A549 (cell line): ENCODE results near the gene ATP6V0A1. TPM values are rescaled to one million over a fixed set of nuclear protein-coding genes. Genes with fewer than 3 reads are reported as not detected.
A peak's percentile ranks its signal among the peaks of the same experiment; 100 is the strongest.

Source experiments
- ATAC-seq, 2 experiments: fragments of 200-7000 bp in 1 of 2; fragments of >200 bp in 1 of 2; cut with Nextera tagmentation in 1 of 2; cut with Tn5 transposase in 1 of 2; 3 replicates each; pipeline versions ENCODE4 v1.8.0 to v1.9.1; 2018 to 2020; ENCODE audit warnings: mild to moderate bottlenecking in 1 of 2, moderate library complexity in 1 of 2
- CTCF ChIA-PET: fragments of 300-600 bp; sonication (Branson Sonifier 250); formaldehyde crosslinking; extraction: SDS; loops from one replicate; lab custom pipeline; 2021; ENCODE audit warnings: antibody characterized with exemption, inconsistent platforms; lab: Yijun Ruan, JAX
- POLR2A ChIA-PET: fragments of 350-600 bp; formaldehyde crosslinking; extraction: SDS; loops from one replicate; lab custom pipeline; 2021; ENCODE audit warnings: antibody characterized with exemption, inconsistent platforms; lab: Yijun Ruan, JAX
- DNase-seq, 2 experiments: peaks; one replicate each; pipeline versions ENCODE4 v3.0.0 to v3.0.0-alpha.2; 2011 to 2016; ENCODE audit warnings: low read depth in 1 of 2, low spot score in 1 of 2
- FAIRE-seq: peaks from 2 replicates; lab custom pipeline; 2011; peaks lifted over from hg19 to GRCh38; lab: Jason Lieb, UNC
- H3K27ac ChIP-seq, 2 experiments: fragments of >200 bp; sonication (Bioruptor Twin); formaldehyde crosslinking; 3 replicates each; pipeline ENCODE4 v1.5.1; 2016 to 2017
- H3K4me1 ChIP-seq: fragments of >200 bp; sonication (Bioruptor Twin); formaldehyde crosslinking; 3 replicates; pipeline ENCODE4 v1.6.1; 2016
- H3K4me2 ChIP-seq: fragments of >200 bp; sonication (Bioruptor Twin); formaldehyde crosslinking; 3 replicates; pipeline ENCODE4 v1.6.1; 2016
- H3K4me3 ChIP-seq: fragments of >200 bp; sonication (Bioruptor Twin); formaldehyde crosslinking; 3 replicates; pipeline ENCODE4 v1.5.1; 2016
- H3K9me3 ChIP-seq: fragments of >200 bp; sonication (Bioruptor Twin); formaldehyde crosslinking; 3 replicates; pipeline ENCODE4 v1.6.1; 2016
- ATOH8 ChIP-seq: fragments of 250-450 bp; sonication (Bioruptor Pico); IDR thresholded peaks from 2 replicates; pipeline ENCODE4 v1.5.0; 2020; ENCODE audit warnings: low read depth, mild to moderate bottlenecking, moderate library complexity
- BHLHE40 ChIP-seq: IDR thresholded peaks from 2 replicates; pipeline ENCODE4 v1.6.1; 2012; ENCODE audit warnings: low read depth, low read length, inconsistent platforms
- CBX2 ChIP-seq: fragments of 200-600 bp; sonication (generic); IDR thresholded peaks from 2 replicates; pipeline ENCODE4 v1.6.1; 2016; ENCODE audit warnings: low read depth, mild to moderate bottlenecking, borderline replicate concordance
- CEBPB ChIP-seq, 2 experiments: fragments of >200 bp in 1 of 2; sonication (Bioruptor Twin) in 1 of 2; formaldehyde crosslinking in 1 of 2; IDR thresholded peaks; 2 replicates each; pipeline ENCODE4 v1.6.1; 2012 to 2016
- CHD4 ChIP-seq: fragments of 200-600 bp; sonication (generic); IDR thresholded peaks from 2 replicates; pipeline ENCODE4 v1.6.1; 2016; ENCODE audit warnings: antibody characterized with exemption, mild to moderate bottlenecking, borderline replicate concordance
- E2F6 ChIP-seq: IDR thresholded peaks from 2 replicates; pipeline ENCODE4 v1.6.1; 2012; ENCODE audit warnings: low read depth, borderline replicate concordance
- ESRRA ChIP-seq: fragments of 150-350 bp; IDR thresholded peaks from 2 replicates; pipeline ENCODE4 v1.6.1; 2014; ENCODE audit warnings: mild to moderate bottlenecking, low read length, borderline replicate concordance
- FOSL2 ChIP-seq, 2 experiments: fragments of 450-650 bp in 1 of 2; fragments of >200 bp in 1 of 2; sonication (Bioruptor Twin) in 1 of 2; formaldehyde crosslinking; IDR thresholded peaks; 2 replicates each; pipeline versions ENCODE4 v1.5.0 to v1.6.1; 2016 to 2020; ENCODE audit warnings: mild to moderate bottlenecking in 1 of 2, moderate library complexity in 1 of 2
- GATA3 ChIP-seq: IDR thresholded peaks from 2 replicates; pipeline ENCODE4 v1.6.1; 2012; ENCODE audit warnings: borderline replicate concordance
- HDAC2 ChIP-seq: fragments of 200-600 bp; sonication (generic); IDR thresholded peaks from 2 replicates; pipeline ENCODE4 v1.6.1; 2016
- HOXB13 ChIP-seq: fragments of 250-450 bp; sonication (Bioruptor Pico); IDR thresholded peaks from 2 replicates; pipeline ENCODE4 v1.5.0; 2020; ENCODE audit warnings: low read depth, mild to moderate bottlenecking, moderate library complexity
- JUNB ChIP-seq: fragments of >200 bp; sonication (Bioruptor Twin); formaldehyde crosslinking; IDR thresholded peaks from 2 replicates; pipeline ENCODE4 v1.6.1; 2016
- KDM5A ChIP-seq: fragments of 200-600 bp; sonication (generic); IDR thresholded peaks from 2 replicates; pipeline ENCODE4 v1.6.1; 2016; ENCODE audit warnings: antibody characterized with exemption, mild to moderate bottlenecking
- MYC ChIP-seq: IDR thresholded peaks from 2 replicates; pipeline ENCODE4 v1.6.1; 2012; ENCODE audit warnings: mild to moderate bottlenecking, inconsistent platforms, low read length, improper control_type of control experiment, borderline replicate concordance
- NFE2L2 ChIP-seq: fragments of 150-350 bp; conservative IDR thresholded peaks from 2 replicates; pipeline ENCODE4 v1.6.1; 2014; ENCODE audit warnings: low read length
- PHF8 ChIP-seq: fragments of 200-600 bp; sonication (generic); IDR thresholded peaks from 2 replicates; pipeline ENCODE4 v1.6.1; 2016; ENCODE audit warnings: low read depth, mild to moderate bottlenecking, antibody characterized with exemption, moderate library complexity, borderline replicate concordance
- POLR2A ChIP-seq: IDR thresholded peaks from 2 replicates; pipeline ENCODE4 v1.6.1; 2012; ENCODE audit warnings: mild to moderate bottlenecking, low read length
- RARB ChIP-seq: fragments of 250-450 bp; sonication (Bioruptor Pico); IDR thresholded peaks from 2 replicates; pipeline ENCODE4 v1.8.0; 2021; ENCODE audit warnings: mild to moderate bottlenecking, moderate library complexity
- RCOR1 ChIP-seq: fragments of 150-350 bp; IDR thresholded peaks from 2 replicates; pipeline ENCODE4 v1.6.1; 2014; ENCODE audit warnings: antibody characterized with exemption, low read length, low read depth
- RFX5 ChIP-seq: fragments of 450-650 bp; IDR thresholded peaks from 2 replicates; pipeline ENCODE4 v1.7.1; 2014; ENCODE audit warnings: antibody characterized with exemption, mild to moderate bottlenecking, moderate library complexity
- SMC3 ChIP-seq: fragments of >200 bp; sonication (Bioruptor Twin); formaldehyde crosslinking; IDR thresholded peaks from 3 replicates; pipeline ENCODE4 v1.6.1; 2018; ENCODE audit warnings: inconsistent platforms
- TP53 ChIP-seq: fragments of 250-450 bp; sonication (Bioruptor Pico); IDR thresholded peaks from 2 replicates; pipeline ENCODE4 v1.5.0; 2021; ENCODE audit warnings: mild to moderate bottlenecking, moderate library complexity
- ZC3H11A ChIP-seq: fragments of 450-650 bp; IDR thresholded peaks from 2 replicates; pipeline ENCODE4 v1.6.1; 2014; ENCODE audit warnings: antibody characterized with exemption, mild to moderate bottlenecking
- ZNF302 ChIP-seq: fragments of 250-450 bp; sonication (Bioruptor Pico); IDR thresholded peaks from 2 replicates; pipeline ENCODE4 v1.9.0; 2021; ENCODE audit warnings: inconsistent platforms, mild to moderate bottlenecking, moderate library complexity
- WGBS: methylation state at CpG from one replicate; pipeline ENCODE4 v1.1.6; 2017; ENCODE audit errors: missing lambda C conversion rate; 5-methylcytosine and 5-hydroxymethylcytosine counted together
- polyA plus RNA-seq, 4 experiments: library from polyadenylated mRNA; depleted of rRNA in 3 of 4; stranded (reverse); fragments of >200 nt; fragmentation: RNase III in 1 of 4; extraction: RNeasy Plus Mini Kit Qiagen cat#74134 plus additional on column Dnase treatment in 1 of 4; gene quantifications; 2 replicates in 3 of 4; 3 replicates in 1 of 4; pipeline ENCODE4 v1.2.3, GENCODE V29; 2011 to 2017
- TF ChIP-seq, protein P1 (sequence below): IDR thresholded peaks from 2 replicates; pipeline ENCODE4 v1.6.1; 2012
- TF ChIP-seq, protein P2 (sequence below): fragments of >200 bp; sonication (Bioruptor Twin); formaldehyde crosslinking; IDR thresholded peaks from 2 replicates; pipeline ENCODE4 v1.6.1; 2016
- TF ChIP-seq, protein P3 (sequence below): fragments of 250-450 bp; sonication (Bioruptor Pico); IDR thresholded peaks from 2 replicates; pipeline ENCODE4 v1.5.0; 2021; ENCODE audit warnings: mild to moderate bottlenecking, moderate library complexity, borderline replicate concordance

Gene ATP6V0A1
- polyA plus RNA-seq, 2 of the 4 experiments (the other 2 are of a cell fraction) = 27.3 to 33.7 TPM

DNA sequence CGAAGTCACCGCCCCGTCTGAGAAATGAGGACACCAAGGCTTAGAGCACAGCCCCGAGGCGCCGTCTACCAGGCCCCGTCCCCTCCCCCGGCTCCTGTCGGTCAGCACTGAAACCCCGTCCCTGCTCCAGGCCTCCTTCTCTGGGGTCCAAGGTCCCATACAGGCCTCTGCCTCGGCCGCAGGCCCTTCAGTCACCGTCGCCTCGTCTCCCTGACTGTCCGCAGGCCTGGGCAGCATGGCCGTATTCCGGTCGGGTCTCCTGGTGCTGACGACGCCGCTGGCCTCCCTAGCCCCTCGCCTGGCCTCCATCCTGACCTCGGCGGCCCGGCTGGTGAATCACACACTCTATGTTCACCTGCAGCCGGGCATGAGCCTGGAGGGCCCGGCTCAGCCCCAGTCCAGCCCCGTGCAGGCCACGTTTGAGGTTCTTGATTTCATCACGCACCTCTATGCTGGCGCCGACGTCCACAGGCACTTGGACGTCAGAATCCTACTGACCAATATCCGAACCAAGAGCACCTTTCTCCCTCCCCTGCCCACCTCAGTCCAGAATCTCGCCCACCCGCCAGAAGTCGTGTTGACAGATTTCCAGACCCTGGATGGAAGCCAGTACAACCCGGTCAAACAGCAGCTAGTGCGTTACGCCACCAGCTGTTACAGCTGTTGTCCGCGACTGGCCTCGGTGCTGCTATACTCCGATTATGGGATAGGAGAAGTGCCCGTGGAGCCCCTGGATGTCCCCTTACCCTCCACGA lies 103.9 kb downstream of the ATP6V0A1 start:
- peak overlapping the region; percentile 86 for H3K4me2 ChIP-seq
- ChIA-PET CTCF (interaction anchor here (0.9 to 9.3 kb wide), 4 partner anchors 9 to 177 kb away, joined by 3 to 120 read pairs (median 5); partner anchors contain the start of gene PSMC3IP), POLR2A (interaction anchor here (1.3 kb wide), 1 partner anchor 15 kb away, joined by 3 read pairs; no protein-coding TSS in a partner anchor)
- H3K9me3 ChIP-seq = no peaks in the 10 kb centered on the region
- H3K27ac ChIP-seq = peak overlapping the region; percentile 91 to 97
- peaks cover 27% of the 10 kb centered on the region for H3K4me1 ChIP-seq
- H3K4me3 ChIP-seq = peak overlapping the region; percentile 91
- TF ChIP-seq TP53 (CRISPR knock-in tag) (0 out of 2 replicates have a peak, but pooled peaks have one; percentile 20), KDM5A (peak; percentile 59; the same call in 1 of the 2 replicates), RARB (no peak), PHF8 (peak; percentile 27; the same call in 1 of the 2 replicates), CHD4 (no peak), E2F6 (peak; percentile 14; the same call in 1 of the 2 replicates), MYC (0 out of 2 replicates have a peak, but pooled peaks have one; percentile 21), ATOH8 (CRISPR knock-in tag) (no peak), HOXB13 (CRISPR knock-in tag) (no peak)
- WGBS = 6% methylated on average over 42 of the region's 48 CpGs
- DNase-seq = peak in 1 of 2 experiments; percentile 66
- FAIRE-seq = no peak
- ATAC-seq = peak; percentile 19 to 39; a peak in 4 of 6 replicates

DNA sequence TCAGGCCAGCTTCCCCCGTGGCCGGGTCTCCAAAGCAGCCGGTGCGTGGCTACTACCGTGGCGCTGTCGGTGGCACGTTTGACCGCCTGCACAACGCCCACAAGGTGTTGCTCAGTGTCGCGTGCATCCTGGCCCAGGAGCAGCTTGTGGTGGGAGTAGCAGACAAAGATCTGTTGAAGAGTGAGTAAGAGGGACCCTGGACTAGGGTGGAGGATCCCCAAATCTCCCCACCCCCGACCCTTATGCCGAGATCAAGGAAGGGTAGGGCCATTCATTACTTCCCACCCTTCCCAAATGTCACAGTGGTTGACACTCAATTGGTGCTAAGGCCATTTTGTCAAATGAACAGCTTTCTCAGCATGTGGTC lies 104.4 kb downstream of the ATP6V0A1 start:
- no peak for TF ChIP-seq JUNB
- TF ChIP-seq GATA3 = no peak; the same call in 1 of the 2 replicates
- TF ChIP-seq SMC3 = no peak
- peak overlapping the region; percentile 91 to 97 for H3K27ac ChIP-seq
- ChIA-PET POLR2A (interaction anchor here (1.3 kb wide), 1 partner anchor 15 kb away, joined by 3 read pairs; no protein-coding TSS in a partner anchor), CTCF (interaction anchor here (0.6 to 9.3 kb wide), 7 partner anchors 8 to 653 kb away, joined by 3 to 120 read pairs (median 4); partner anchors contain the start of gene PSMC3IP)
- no peak for ATAC-seq
- 73% methylated on average over 10 of the region's 14 CpGs for WGBS
- H3K9me3 ChIP-seq = no peaks in the 10 kb centered on the region
- H3K4me1 ChIP-seq = peaks cover 31% of the 10 kb centered on the region
- DNase-seq = no peak
- H3K4me3 ChIP-seq = peak overlapping the region; percentile 91
- peak overlapping the region; percentile 86 for H3K4me2 ChIP-seq
- no peak for FAIRE-seq

DNA sequence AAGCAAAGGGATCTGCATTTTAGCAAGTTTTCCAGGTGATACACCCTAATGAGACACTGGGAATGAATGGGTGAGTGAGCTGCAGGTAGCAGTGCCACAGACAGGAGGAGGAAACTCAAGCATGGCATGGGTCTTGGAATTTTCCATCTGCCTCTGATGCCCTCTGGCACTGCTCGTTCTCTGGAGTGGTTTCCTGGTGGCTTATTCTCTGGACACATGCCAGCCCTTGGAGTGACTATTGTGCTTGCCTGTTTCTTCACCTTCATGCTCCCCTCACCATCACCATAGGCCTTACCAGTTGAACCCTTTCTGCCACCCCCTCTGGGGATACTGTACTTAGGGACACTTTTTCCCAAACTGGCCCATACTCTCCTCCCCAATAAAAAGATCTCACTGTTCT lies 104.9 kb downstream of the ATP6V0A1 start:
- ChIA-PET POLR2A (no interaction called here), CTCF (interaction anchor here (0.6 to 9.3 kb wide), 8 partner anchors 8 to 653 kb away, joined by 3 to 120 read pairs (median 4); partner anchors contain the start of gene PSMC3IP)
- DNase-seq (no peak), FAIRE-seq (no peak), ATAC-seq (no peak)
- peak overlapping the region; percentile 91 to 97; a peak in 3 of 6 replicates for H3K27ac ChIP-seq
- no peak for TF ChIP-seq ESRRA
- no peak for TF ChIP-seq POLR2A
- TF ChIP-seq ZNF302 (CRISPR knock-in tag) = no peak
- TF ChIP-seq, protein P1, sequence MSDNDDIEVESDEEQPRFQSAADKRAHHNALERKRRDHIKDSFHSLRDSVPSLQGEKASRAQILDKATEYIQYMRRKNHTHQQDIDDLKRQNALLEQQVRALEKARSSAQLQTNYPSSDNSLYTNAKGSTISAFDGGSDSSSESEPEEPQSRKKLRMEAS = no peak
- TF ChIP-seq CEBPB (IDR thresholded peaks at IDR 0.05) = no peak
- no peak for TF ChIP-seq RFX5
- TF ChIP-seq ZC3H11A = no peak
- TF ChIP-seq HDAC2 = no peak
- TF ChIP-seq CBX2 = no peak
- TF ChIP-seq, protein P2, sequence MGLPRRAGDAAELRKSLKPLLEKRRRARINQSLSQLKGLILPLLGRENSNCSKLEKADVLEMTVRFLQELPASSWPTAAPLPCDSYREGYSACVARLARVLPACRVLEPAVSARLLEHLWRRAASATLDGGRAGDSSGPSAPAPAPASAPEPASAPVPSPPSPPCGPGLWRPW = no peak
- TF ChIP-seq JUNB = no peak
- no peak for TF ChIP-seq BHLHE40
- TF ChIP-seq HOXB13 (CRISPR knock-in tag) = no peak
- TF ChIP-seq CHD4 = no peak
- no peak for TF ChIP-seq RARB
- TF ChIP-seq FOSL2 (IDR thresholded peaks at IDR 0.05) = no peak
- TF ChIP-seq FOSL2 (CRISPR knock-in tag; IDR thresholded peaks at IDR 0.05) = no peak
- TF ChIP-seq, protein P3, sequence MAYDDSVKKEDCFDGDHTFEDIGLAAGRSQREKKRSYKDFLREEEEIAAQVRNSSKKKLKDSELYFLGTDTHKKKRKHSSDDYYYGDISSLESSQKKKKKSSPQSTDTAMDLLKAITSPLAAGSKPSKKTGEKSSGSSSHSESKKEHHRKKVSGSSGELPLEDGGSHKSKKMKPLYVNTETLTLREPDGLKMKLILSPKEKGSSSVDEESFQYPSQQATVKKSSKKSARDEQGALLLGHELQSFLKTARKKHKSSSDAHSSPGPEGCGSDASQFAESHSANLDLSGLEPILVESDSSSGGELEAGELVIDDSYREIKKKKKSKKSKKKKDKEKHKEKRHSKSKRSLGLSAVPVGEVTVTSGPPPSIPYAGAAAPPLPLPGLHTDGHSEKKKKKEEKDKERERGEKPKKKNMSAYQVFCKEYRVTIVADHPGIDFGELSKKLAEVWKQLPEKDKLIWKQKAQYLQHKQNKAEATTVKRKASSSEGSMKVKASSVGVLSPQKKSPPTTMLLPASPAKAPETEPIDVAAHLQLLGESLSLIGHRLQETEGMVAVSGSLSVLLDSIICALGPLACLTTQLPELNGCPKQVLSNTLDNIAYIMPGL (CRISPR knock-in tag) = no peak
- no peak for TF ChIP-seq NFE2L2
- TF ChIP-seq ATOH8 (CRISPR knock-in tag) = no peak
- TF ChIP-seq RCOR1 = no peak
- WGBS = 57% methylated on average over 1 of the region's 1 CpG
- H3K4me3 ChIP-seq = peak overlapping the region; percentile 91
- H3K4me2 ChIP-seq = peak overlapping the region; percentile 86
- H3K9me3 ChIP-seq = no peaks in the 10 kb centered on the region
- peaks cover 35% of the 10 kb centered on the region for H3K4me1 ChIP-seq
